HG03469 (cell line): ENCODE data around the gene GAGE12J.
"Not testable (repeated sequence)": the region's sequence is repeated elsewhere in the genome, so short reads cannot be mapped to it uniquely, and the experiment has no call there.

Experiments
- ATAC-seq: cut with Tn5 transposase; IDR thresholded peaks from one replicate; pipeline ENCODE4 v1.9.1; 2021; ENCODE audit warnings: mild to moderate bottlenecking, moderate library complexity, moderate number of reproducible peaks; ENCODE audit not compliant: unreplicated experiment

GAGE12J gene

GRCh38 chrX:49309401-49309981 is 12.3 kb upstream of the GAGE12J start:
- no peak for ATAC-seq

DNA sequence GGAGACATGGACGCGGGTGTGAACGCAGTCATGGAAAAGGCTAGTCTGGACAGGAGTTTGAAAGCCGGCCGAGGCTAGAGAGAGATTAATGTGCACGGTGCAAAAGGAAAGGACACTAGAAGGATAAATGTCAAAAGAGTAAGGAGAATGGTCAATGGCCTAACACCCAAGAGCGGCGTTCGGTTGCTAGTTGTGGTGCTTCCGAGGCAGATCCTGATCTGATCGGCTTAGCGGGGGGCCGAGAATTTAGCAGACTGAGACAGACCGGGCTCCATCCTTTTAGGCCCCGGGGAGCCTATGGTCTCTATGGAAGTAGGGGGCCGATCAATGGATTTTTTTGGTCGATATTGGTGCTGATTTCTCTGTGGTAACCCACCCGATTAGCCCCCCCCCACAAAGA is 11.5 kb upstream of the GAGE12J start:
- ATAC-seq: no peak

GRCh38 chrX:49312176-49312575 is 9.7 kb upstream of the GAGE12J start:
- ATAC-seq: no peak

DNA sequence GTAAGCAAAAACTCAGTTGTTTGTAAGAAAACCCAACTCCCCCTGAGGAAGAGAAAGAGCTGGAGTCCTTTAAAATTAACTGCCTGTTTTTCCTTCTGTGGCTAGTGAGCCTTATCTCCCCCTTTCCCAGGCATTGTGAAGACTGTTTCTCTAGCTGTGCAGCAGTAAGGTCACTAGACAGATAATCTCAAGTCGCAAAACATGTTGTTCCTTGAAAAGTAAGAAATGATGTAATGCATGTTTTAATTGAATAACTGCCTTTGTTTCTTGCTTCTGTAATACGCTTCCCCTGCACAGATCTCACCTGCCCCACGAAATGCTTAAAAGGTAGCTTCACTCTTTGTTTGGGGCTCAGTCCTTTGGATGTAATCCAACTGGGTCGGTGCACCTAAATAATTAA is 5.8 kb upstream of the GAGE12J start:
- no peak for ATAC-seq

GRCh38 chrX:49322266-49322665 is 429 bp downstream of the GAGE12J start:
- not testable (repeated sequence) for ATAC-seq

DNA sequence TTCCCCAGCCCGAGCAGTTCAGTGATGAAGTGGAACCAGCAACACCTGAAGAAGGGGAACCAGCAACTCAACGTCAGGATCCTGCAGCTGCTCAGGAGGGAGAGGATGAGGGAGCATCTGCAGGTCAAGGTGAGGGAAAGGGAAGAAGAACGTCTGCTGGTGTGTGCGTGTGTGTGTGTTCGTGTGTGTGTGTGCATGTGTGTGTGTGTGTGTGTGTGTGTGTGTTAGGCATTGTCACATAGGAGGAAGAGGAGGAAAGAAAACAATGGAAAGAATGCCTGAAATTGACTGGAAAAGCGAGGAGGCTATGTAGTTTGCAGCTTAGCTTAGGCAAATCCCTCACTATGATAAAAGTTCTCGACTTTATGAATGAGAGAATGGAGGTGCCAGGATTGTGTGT is 1.9 kb downstream of the GAGE12J start:
- not testable (repeated sequence) for ATAC-seq

DNA sequence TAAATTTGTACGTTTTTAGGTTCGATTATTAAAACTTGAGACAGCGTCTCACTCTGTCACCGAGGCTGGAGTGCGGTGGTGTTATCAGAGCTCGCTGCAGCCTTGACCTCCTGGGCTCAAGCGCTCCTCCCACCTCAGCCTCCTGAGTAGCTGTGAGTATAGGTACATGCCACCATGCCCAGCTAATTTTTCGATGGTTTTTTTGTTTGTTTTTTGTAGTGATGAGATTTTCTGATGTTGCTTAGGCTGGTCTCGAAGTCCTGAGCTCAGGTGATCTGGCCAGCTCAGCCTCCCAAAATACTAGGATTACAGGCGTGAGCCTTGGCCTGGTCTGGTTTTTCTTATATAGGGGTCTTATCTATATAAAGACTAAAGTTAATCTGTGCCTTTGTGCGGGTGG is 8.6 kb downstream of the GAGE12J start:
- ATAC-seq: not testable (repeated sequence)

DNA sequence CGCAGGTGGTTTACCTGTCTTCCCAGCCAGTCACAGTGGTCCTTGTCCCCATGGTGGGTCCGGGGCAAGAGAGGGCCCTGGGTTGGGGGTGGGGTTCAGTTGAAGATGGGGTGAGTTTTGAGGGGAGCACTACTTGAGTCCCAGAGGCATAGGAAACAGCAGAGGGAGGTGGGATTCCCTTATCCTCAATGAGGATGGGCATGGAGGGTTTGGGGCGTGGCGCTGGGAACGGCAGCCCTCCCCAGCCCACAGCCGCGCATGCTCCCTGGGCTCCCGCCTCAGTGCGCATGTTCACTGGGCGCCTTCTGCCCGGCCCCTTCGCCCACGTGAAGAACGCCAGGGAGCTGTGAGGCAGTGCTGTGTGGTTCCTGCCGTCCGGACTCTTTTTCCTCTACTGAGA is 9.4 kb downstream of the GAGE12J start, which contains the start of gene GAGE13:
TSS of gene GAGE13 (plus strand) at position 301 of the 400 bp plus-strand sequence. CDS start 1,156 bp downstream, outside the sequence.
- ATAC-seq: not testable (repeated sequence)

DNA sequence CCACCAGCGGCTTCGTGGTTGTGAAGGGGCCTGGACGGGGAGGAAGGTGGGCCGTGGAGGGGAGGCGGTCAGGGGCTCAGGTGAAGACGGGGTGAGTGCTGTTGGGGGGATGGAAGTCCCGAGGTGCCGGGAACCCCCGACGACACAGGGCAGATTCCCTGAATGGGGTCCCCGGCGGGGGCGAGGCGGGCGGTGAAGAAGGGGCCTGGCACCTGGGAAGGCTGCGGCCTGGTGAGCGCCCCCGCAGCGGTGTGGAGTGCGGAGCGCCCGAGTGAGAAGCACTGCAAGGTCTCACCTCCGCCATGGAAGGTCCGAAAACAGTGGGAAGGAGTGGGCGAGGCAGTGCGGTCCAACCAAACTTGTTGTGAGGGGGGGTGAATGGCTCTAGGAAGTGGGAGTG is 10.0 kb downstream of the GAGE12J start:
- not testable (repeated sequence) for ATAC-seq

GRCh38 chrX:49341449-49341848 is 19.6 kb downstream of the GAGE12J start:
- ATAC-seq: not testable (repeated sequence)

GRCh38 chrX:49344496-49345175 is 22.8 kb downstream of the GAGE12J start:
- not testable (repeated sequence) for ATAC-seq

DNA sequence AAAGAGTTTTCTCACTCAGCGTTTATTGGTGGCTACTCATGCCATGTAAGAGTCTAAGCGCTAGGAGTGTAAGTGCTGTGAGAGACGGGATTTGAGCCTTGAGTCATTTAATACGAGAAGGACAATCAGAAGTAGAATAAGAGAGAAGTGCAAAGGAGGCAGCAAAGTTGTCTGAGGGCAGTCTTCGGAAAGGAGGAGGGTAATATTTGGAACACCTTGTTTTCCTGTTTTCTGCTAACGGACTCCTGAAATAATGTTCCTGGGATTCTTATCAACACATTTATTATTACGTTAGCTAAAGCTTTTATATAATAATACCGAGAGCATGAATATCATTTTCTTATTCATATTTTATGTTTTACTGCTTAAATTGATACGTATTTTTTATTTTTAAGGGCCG is 23.6 kb downstream of the GAGE12J start:
- not testable (repeated sequence) for ATAC-seq

- not testable (repeated sequence) for ATAC-seq
Observed at GRCh38 chrX:49346150-49346549, 24.3 kb downstream of the GAGE12J start.
